ENCODE results near the gene COL18A1. TPM values are rescaled to one million over a fixed set of nuclear protein-coding genes. Genes with fewer than 3 reads are reported as not detected.

The COL18A1 gene
- polyA plus RNA-seq, 1 experiment, result 25.3 TPM

GRCh38 chr21:45542242-45542666 lies 137.3 kb downstream of the COL18A1 start, which contains the start of gene SLC19A1:
SLC19A1 (minus strand) TSS chr21:45542440; CDS start chr21:45537959, 4,481 bp downstream.
- no peak for DNase-seq (ENCODE audit: low read depth, low spot score)
- H3K4me3 ChIP-seq (ENCODE audit: low read depth, low read length), result peak within 1 kb of the TSS; percentile 63
- TF ChIP-seq CTCF (IDR thresholded peaks at IDR 0.05; ENCODE audit: low read depth, low read length), result peak; percentile 36
- CTCF ChIA-PET, result no interaction called here
- H3K9me3 ChIP-seq (ENCODE audit: control insufficient read depth, insufficient read depth, low read length), result no peaks in the 10 kb centered on the region; the same call in 1 of the 2 replicates
- H3K27ac ChIP-seq (ENCODE audit: low read depth, low read length), result no peak within 1 kb of the TSS
- peaks cover 7% of the 10 kb centered on the region for H3K27me3 ChIP-seq (ENCODE audit: control insufficient read depth, insufficient read depth, low read length)
- POLR2A ChIA-PET, result no interaction called here

GRCh38 chr21:45542667-45543370 lies 137.9 kb downstream of the COL18A1 start:
- Histone ChIP-seq H3K9me3 (ENCODE audit: control insufficient read depth, insufficient read depth, low read length) (no peaks in the 10 kb centered on the region; the same call in 1 of the 2 replicates), H3K4me3 (ENCODE audit: low read depth, low read length) (peak overlapping the region; percentile 63), H3K27me3 (ENCODE audit: control insufficient read depth, insufficient read depth, low read length) (peaks cover 12% of the 10 kb centered on the region), H3K27ac (ENCODE audit: low read depth, low read length) (no peak overlapping the region)
- no peak for DNase-seq (ENCODE audit: low read depth, low spot score)
- CTCF ChIA-PET, result no interaction called here
- no peak for TF ChIP-seq CTCF (IDR thresholded peaks at IDR 0.05; ENCODE audit: low read depth, low read length)
- POLR2A ChIA-PET, result interaction anchor here (0.6 kb wide), 1 partner anchor 8 kb away, joined by 4 read pairs; no protein-coding TSS in a partner anchor

GRCh38 chr21:45543371-45543709 lies 138.4 kb downstream of the COL18A1 start:
- POLR2A ChIA-PET, result no interaction called here
- peaks cover 13% of the 10 kb centered on the region for H3K27me3 ChIP-seq (ENCODE audit: control insufficient read depth, insufficient read depth, low read length)
- H3K9me3 ChIP-seq (ENCODE audit: control insufficient read depth, insufficient read depth, low read length), result no peaks in the 10 kb centered on the region; the same call in 1 of the 2 replicates
- CTCF ChIA-PET, result no interaction called here
- no peak for DNase-seq (ENCODE audit: low read depth, low spot score)
- no peak overlapping the region for H3K4me3 ChIP-seq (ENCODE audit: low read depth, low read length)
- TF ChIP-seq CTCF (IDR thresholded peaks at IDR 0.05; ENCODE audit: low read depth, low read length), result no peak
- peak overlapping the region; percentile 21 for H3K27ac ChIP-seq (ENCODE audit: low read depth, low read length)

- ChIA-PET CTCF (no interaction called here), POLR2A (no interaction called here)
- H3K4me3 ChIP-seq (ENCODE audit: low read depth, low read length), result no peak overlapping the region
- no peak overlapping the region for H3K27ac ChIP-seq (ENCODE audit: low read depth, low read length)
- no peak for DNase-seq (ENCODE audit: low read depth, low spot score)
- TF ChIP-seq CTCF (IDR thresholded peaks at IDR 0.05; ENCODE audit: low read depth, low read length), result no peak
- H3K9me3 ChIP-seq (ENCODE audit: control insufficient read depth, insufficient read depth, low read length), result no peaks in the 10 kb centered on the region; the same call in 1 of the 2 replicates
- peaks cover 13% of the 10 kb centered on the region for H3K27me3 ChIP-seq (ENCODE audit: control insufficient read depth, insufficient read depth, low read length)
Measured at GRCh38 chr21:45543710-45544448, 138.9 kb downstream of the COL18A1 start.
